Type B pancreatic cell (in vitro differentiated cells): Measurements from ENCODE around the gene PITPNC1. TPM values are rescaled to one million over a fixed set of nuclear protein-coding genes. Genes with fewer than 3 reads are reported as not detected.

Experiments
- DNase-seq: peaks from one replicate; pipeline ENCODE4 v3.0.0; 2021; ENCODE audit warnings: mixed read lengths; ENCODE audit not compliant: unreplicated experiment; ENCODE audit errors: extremely low spot score
- H3K27ac Mint-ChIP-seq: 2 replicates; pipeline ENCODE4 v1.8.0; 2021; ENCODE audit warnings: mild to moderate bottlenecking, mixed read lengths
- H3K27me3 Mint-ChIP-seq: 2 replicates; pipeline ENCODE4 v1.8.0; 2021; ENCODE audit warnings: mixed read lengths
- H3K36me3 Mint-ChIP-seq: 2 replicates; pipeline ENCODE4 v1.8.0; 2021; ENCODE audit warnings: mixed read lengths
- H3K4me1 Mint-ChIP-seq: one replicate; pipeline ENCODE4 v1.8.0; 2021; ENCODE audit warnings: mixed read lengths; ENCODE audit not compliant: unreplicated experiment
- H3K4me3 Mint-ChIP-seq: 2 replicates; pipeline ENCODE4 v1.8.0; 2021; ENCODE audit warnings: mild to moderate bottlenecking, mixed read lengths
- H3K9me3 Mint-ChIP-seq: 2 replicates; pipeline ENCODE4 v1.8.0; 2021; ENCODE audit warnings: mixed read lengths
- microRNA-seq: library from miRNA; unstranded; fragments of <30 nt; microRNA quantifications from one replicate; pipeline ENCODE4, GENCODE V29; 2020
- total RNA-seq: library from RNA; stranded (reverse); gene quantifications from 2 replicates; pipeline ENCODE4 v1.2.1, GENCODE V29; 2021; ENCODE audit warnings: low replicate concordance
- TF ChIP-seq, protein P1 (sequence below): fragments of 200-600 bp; sonication (generic); conservative IDR thresholded peaks from 2 replicates; pipeline ENCODE4 v1.5.0; 2021; ENCODE audit warnings: antibody characterized with exemption, mild to moderate bottlenecking

PITPNC1 gene
- total RNA-seq, 1 donor from 2014 or later: 18.7 TPM

DNA sequence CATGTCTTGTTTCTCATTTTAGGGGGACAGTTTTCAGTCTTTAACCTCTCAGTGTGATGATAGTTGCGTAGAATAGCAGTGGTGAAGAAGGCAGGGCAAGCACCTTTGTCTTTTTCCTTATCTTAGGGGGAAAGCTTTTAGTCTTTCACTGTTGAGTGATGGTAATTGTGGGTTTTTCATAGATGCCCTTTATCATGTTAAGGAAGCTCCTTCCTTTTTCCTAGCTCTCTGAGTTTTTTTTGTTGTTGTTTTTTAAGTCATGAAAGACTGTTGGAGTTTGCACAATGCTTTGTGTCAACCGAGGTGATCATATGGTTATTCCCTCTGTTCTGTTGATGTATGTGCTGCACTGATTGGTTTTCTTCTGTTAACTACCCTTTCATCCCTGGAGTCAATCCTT lies 356.4 kb downstream of the PITPNC1 start:
- no peak for DNase-seq
- Mint-ChIP-seq H3K4me1 (no peaks in the 10 kb centered on the region), H3K4me3 (no peak overlapping the region), H3K27me3 (no peaks in the 10 kb centered on the region), H3K9me3 (peaks cover 5% of the 10 kb centered on the region), H3K27ac (peak overlapping the region; percentile 45), H3K36me3 (peaks cover 55% of the 10 kb centered on the region)
- TF ChIP-seq, protein P1, sequence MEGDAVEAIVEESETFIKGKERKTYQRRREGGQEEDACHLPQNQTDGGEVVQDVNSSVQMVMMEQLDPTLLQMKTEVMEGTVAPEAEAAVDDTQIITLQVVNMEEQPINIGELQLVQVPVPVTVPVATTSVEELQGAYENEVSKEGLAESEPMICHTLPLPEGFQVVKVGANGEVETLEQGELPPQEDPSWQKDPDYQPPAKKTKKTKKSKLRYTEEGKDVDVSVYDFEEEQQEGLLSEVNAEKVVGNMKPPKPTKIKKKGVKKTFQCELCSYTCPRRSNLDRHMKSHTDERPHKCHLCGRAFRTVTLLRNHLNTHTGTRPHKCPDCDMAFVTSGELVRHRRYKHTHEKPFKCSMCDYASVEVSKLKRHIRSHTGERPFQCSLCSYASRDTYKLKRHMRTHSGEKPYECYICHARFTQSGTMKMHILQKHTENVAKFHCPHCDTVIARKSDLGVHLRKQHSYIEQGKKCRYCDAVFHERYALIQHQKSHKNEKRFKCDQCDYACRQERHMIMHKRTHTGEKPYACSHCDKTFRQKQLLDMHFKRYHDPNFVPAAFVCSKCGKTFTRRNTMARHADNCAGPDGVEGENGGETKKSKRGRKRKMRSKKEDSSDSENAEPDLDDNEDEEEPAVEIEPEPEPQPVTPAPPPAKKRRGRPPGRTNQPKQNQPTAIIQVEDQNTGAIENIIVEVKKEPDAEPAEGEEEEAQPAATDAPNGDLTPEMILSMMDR: no peak

DNA sequence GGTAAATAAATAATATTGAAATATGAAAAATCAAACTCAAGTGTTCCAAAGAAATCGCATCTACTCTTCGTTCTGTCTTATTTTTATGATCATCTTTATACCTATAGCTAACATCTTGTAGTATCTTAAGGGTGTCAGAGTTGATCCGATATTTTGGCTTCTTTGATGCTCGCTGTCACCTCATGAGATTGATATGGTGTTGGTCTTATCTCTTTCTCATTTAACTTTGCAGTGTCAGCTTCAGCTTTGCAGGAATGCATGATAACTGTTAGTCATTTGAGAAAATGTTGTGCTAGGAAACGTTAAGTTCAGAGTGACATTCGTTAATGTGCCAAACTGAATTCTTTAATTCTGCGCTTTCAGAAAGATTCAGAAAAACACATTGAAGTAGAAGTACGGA lies 360.1 kb downstream of the PITPNC1 start:
- no peaks in the 10 kb centered on the region for H3K4me1 Mint-ChIP-seq
- H3K4me3 Mint-ChIP-seq: no peak overlapping the region
- peaks cover 31% of the 10 kb centered on the region for H3K36me3 Mint-ChIP-seq
- TF ChIP-seq, protein P1: no peak
- no peak for DNase-seq
- no peak overlapping the region for H3K27ac Mint-ChIP-seq
- no peaks in the 10 kb centered on the region for H3K27me3 Mint-ChIP-seq
- H3K9me3 Mint-ChIP-seq: no peaks in the 10 kb centered on the region

DNA sequence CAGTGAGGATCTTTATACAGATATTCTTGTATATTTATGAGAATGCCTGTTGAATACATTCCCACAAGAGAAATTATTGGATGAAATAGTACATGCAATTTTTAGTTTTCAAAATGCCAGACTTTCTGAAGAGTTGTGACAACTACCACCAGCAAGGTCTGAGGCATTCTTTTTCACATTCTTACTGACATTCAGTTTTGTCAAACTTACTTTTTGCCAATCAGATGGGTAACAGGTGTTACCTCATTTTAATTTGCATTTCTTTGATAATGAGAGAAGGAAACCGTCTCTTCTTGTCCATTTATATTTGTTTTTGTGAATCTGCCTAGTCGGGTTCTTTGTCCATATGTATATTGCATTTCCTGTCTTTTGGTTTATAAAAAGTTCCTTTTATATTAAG lies 364.9 kb downstream of the PITPNC1 start:
- DNase-seq: no peak
- Mint-ChIP-seq H3K9me3 (no peaks in the 10 kb centered on the region), H3K27me3 (no peaks in the 10 kb centered on the region), H3K36me3 (peaks cover 21% of the 10 kb centered on the region), H3K4me3 (no peak overlapping the region), H3K27ac (no peak overlapping the region), H3K4me1 (no peaks in the 10 kb centered on the region)
- TF ChIP-seq, protein P1: no peak

Small RNA genes within 50 kb of the gene (microRNA-seq; reads per million reads assigned to microRNA genes)
- gene MIR548AA2: not detected
- not detected for gene MIR548D2

Other genes with a start within 250 kb of the PITPNC1 start
- gene HELZ, start 132.1 kb upstream of the PITPNC1 start, total RNA-seq: 55.1 and 57.3 TPM in 2 replicates
- gene PSMD12, start 10.7 kb upstream of the PITPNC1 start, total RNA-seq: 43.2 and 52.3 TPM in 2 replicates